Measurements from ENCODE around the gene TERT. TPM values are rescaled to one million over a fixed set of nuclear protein-coding genes. Genes with fewer than 3 reads are reported as not detected.

The TERT gene
- not detected in 2 replicates for total RNA-seq

GRCh38 chr5:1294835-1295649 is at the start of gene TERT:
Gene TERT, minus strand, starts transcription at chr5:1295068. Its CDS starts 79 bp downstream, at chr5:1294989.

GRCh38 chr5:1225081-1225480 is 69.8 kb downstream of the TERT start, which contains the start of gene SLC6A18:
Gene SLC6A18, plus strand, starts transcription at chr5:1225381. Its CDS starts 97 bp downstream, at chr5:1225478.

Other genes starting within 250 kb of the TERT start
- gene SLC12A7, start 183.0 kb downstream of the TERT start, total RNA-seq = 8.1 and 26.0 TPM in 2 replicates
- gene SLC6A19, start 93.5 kb downstream of the TERT start, total RNA-seq = not detected in 2 replicates
- gene SLC6A18, start 69.7 kb downstream of the TERT start, total RNA-seq = not detected in 2 replicates
- 91.5 and 115 TPM in 2 replicates for gene CLPTM1L, start 50.0 kb upstream of the TERT start, total RNA-seq
- not detected in 2 replicates for gene SLC6A3, start 150.4 kb upstream of the TERT start, total RNA-seq
- 44.2 and 67.5 TPM in 2 replicates for gene LPCAT1, start 228.9 kb upstream of the TERT start, total RNA-seq

All from epithelial cell of alveolus of lung (primary cell).